ENCODE data around the gene SMIM30.

The SMIM30 gene

GRCh38 chr7:113099284-113099919, 19.0 kb downstream of the SMIM30 start:
- DNase-seq, result no peak

DNA sequence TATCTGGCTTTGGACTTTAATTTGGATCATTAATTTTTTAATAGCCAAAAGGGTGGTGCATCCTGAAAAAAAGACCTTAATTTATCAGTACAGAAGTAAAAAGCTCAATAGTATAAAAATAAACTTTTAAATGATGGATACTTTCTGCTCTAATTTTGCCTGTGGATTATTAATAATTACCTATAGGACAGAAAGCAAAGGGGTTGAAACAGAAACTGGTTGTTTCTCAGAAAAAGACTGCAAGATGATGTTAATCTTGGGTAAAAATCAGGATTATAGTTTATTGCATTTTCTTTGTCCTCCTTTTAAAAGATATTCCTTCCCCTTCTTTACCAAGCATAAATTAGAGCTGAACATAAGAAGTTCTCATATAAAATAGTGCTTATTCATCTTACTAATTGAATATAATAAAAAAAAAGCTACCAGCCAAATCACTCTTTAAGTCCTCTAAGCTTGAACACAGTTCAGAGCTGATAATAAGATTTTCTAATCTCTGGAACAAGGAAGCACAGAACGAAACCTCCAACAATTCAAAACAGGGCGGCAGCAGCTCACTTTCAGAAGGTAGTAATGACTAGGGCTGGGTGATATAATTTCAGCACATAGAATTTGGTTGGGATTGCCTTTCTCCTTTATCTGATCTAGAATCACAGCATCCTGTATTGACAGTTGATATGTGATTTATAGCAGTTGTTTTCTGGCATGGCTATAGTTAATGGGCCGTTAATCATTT, 23.7 kb downstream of the SMIM30 start:
- DNase-seq, result no peak

DNA sequence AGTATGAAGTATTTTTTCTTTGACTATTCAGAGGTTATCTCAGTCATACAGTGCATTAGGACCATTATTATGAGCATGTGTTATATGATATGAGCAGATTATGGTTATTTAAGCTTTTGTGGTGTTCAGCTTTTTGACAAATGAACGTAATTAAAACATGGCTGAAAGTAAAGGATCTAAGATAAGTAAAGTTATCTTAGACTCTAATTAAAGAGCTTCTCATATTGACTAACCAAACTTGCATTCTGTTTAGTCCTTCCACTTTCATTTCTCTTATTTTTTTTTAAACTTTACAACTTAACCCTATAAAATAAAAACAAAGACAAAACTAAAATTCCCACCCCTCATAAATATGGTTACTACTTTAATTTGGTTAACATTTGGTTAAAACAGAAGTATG, 24.8 kb downstream of the SMIM30 start:
- DNase-seq, result no peak

DNA sequence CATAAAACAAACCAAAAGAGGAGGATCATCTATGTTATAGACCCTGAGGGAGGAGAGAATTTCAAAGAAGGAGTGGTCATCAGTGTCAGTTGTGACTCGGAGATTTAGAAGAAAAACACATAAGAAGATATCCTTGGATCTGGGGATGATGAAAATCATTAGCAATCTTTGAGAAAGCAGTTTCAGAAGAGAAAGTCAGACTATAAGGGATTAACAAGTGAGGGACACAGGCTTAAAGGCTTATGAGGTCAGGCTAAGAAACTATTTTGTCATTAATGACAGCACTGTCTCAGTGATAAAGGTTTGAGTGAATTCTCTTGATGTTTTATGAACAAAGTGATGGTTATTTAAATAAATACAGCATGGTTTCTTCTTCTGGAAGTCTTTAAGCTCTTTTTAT, 25.6 kb downstream of the SMIM30 start:
- DNase-seq, result no peak

DNA sequence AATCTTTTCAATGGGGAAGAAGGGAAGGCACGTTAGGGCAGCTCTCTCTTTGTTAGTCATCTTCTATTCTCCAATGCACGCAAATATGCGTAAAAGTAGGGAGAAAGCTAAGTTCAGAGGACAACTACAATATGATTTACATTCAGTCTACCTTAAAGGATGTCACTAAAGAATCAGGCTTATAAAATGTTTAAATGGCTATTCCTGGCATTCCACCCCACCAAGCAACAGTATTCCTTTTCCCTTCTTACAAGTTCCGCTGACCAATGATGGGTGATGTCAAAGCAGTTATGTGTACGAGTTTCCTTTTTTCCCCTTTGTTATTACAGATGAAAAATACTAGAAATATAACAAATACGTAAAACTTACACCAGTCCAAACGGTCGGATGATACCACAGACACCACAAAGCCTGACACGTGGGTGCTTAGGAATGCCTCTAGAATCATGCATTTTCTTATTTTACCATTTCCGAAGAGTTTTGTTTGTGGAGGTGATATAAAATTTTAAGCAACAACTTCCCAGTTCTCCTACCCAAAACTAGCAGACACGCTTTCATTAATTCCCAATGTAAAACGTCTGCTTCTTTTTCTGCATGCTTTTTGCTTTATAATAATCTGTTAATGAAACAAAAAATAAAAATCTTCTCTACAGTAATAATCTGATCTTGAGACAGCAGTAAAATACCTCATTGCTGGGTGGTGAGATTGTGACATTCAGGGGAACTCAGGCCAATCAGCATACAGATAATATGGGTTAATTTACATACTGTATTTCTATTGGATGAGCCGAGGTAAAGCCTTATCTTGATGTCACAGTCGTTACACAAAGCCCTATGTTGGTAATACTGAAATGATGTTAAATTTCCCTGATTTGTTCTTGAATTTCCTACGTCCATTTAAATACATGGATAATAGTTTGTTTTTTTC, 31.0 kb downstream of the SMIM30 start:
- DNase-seq, result peak; percentile 89

DNA sequence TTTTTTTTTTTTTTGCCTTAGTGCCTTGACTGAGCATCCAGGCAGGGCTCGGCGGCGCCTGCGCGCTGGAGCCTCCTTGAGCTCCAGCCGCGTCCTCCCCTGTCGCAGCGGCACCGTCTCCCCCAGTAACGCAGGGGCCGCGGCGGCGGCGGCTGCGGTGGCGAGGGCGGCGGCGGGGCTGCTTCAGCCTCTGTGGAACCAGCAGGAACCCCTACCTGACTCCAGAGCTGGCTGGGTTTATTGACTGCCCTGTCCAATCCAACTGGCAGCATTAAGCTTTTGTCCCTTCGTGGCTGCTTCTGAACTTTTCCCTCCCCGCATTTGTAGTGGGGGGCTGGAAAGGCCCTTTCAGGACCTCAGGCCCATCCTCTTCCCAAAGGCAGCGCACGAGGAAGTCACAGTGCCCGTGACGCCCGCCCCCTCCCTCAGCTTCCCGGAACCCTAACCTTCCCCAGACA, 31.9 kb downstream of the SMIM30 start, which contains the start of gene GPR85:
Gene GPR85 (minus strand): TSS at position 397 of the 458 bp plus-strand sequence. CDS start 2,106 bp downstream, outside the sequence.
- peak; percentile 74 for DNase-seq

GRCh38 chr7:113085781-113086390, 32.5 kb downstream of the SMIM30 start:
- DNase-seq, result peak; percentile 41

- DNase-seq, result no peak
Measured at GRCh38 chr7:113084496-113085172, 33.7 kb downstream of the SMIM30 start.

DNA sequence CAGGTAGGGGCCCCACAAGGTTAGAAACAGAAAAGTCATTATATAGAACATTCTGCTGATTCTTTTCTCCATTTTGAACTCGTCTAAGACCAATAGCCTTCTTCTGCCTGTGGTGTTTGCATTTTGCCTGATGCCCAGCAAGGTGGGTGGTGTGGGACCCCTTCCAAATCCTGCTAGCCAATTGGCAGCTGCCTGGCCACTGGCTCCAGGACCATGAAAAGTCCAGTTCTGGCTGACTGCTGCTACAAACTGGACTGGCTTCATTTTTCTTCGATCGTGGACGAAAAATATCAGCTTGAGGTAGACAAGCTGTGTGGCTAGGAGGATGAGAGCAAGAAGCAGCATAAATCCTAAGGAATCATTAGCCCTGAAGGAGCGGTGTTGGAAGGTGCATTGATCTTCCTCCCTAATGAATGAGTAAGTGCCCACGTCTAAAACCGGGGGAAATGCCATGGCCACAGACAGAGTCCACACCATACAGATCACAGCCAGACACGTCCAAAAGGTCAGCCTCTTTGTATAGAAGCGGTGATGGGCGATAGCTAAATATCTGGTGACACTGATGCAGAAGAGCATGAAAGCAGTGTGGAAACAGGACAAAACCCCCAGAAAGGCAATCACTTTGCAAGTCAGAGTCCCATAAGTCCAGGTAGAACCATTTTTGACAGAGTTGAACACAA, 34.4 kb downstream of the SMIM30 start:
- no peak for DNase-seq

DNA sequence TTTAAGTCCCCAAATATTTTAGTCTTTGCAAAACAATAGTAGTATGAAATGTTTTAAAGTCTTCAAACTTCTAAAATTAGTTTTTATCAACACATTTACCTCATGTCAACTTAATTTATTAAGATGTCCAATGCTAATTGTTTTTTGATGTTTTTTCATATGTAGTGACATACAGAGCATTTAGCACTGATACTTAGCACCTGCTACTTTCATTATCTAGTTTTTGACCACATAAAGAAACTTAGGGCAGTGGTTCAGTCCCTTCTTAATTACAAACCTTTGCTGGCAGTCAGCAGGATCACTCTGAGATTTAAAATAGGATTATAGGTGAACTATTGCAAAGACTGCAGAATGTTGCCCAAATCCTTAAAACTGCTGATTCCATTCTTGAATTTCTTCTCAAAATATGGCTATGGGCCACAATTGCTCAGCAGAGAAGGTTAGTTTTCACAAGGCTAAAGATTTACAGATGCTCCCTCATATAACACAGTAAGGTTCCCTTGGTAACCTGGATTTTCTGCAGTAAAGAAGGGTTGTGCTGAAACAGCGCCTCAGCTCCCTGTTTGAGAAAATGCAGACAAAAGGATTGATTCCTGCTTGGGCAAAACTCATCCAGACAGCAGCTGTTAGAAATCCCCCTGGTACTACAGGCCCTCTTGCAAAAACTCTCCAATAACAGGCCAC, 35.1 kb downstream of the SMIM30 start:
- DNase-seq, result no peak

GRCh38 chr7:113078331-113078730, 40.0 kb downstream of the SMIM30 start:
- no peak for DNase-seq

- no peak for DNase-seq
Measured at GRCh38 chr7:113076703-113077102, 41.7 kb downstream of the SMIM30 start.

DNA sequence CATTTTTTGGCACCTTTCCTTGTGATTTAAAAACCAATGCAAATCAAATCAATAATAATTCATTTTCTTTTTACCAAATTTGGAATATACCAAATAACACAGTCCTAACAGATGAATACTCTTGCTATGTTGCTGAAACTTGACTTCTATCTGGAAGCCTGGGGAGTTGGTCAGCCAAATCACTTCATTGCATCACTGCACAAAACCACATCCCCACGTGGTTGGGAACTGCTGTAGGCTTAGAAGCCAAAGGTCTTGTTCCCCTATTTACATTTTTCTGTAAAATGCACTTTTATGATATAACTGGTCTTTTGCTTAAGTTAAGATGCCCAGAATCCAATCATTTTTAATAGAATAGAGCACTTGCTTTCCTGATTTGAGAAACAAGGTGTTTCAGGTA, 46.9 kb downstream of the SMIM30 start:
- DNase-seq, result peak; percentile 40
